MM.1S (cell line): Measurements from ENCODE around the gene VWC2.

ENCODE experiments used
- DNase-seq: peaks from one replicate; pipeline ENCODE4 v3.0.0-alpha.2; 2015
- H2AFZ ChIP-seq: fragments of 300-600 bp; sonication (generic); 2 replicates; pipeline ENCODE4 v1.6.0; 2016; ENCODE audit warnings: antibody characterized with exemption, low read length
- H3F3A ChIP-seq: fragments of 300-600 bp; sonication (generic); 2 replicates; pipeline ENCODE4 v1.6.1; 2016; ENCODE audit warnings: mild to moderate bottlenecking, antibody characterized with exemption, low read length, moderate library complexity, mixed read lengths; ENCODE audit not compliant: insufficient read depth
- H3K27ac ChIP-seq: fragments of 300-600 bp; sonication (generic); 2 replicates; pipeline ENCODE4 v1.5.1; 2016; ENCODE audit warnings: mild to moderate bottlenecking, low read length
- H3K27me3 ChIP-seq: fragments of 300-600 bp; sonication (generic); replicated peaks from 2 replicates; pipeline ENCODE4 v1.6.0; 2016; ENCODE audit warnings: low read length; ENCODE audit not compliant: insufficient read depth
- H3K36me3 ChIP-seq: fragments of 300-600 bp; sonication (generic); replicated peaks from 2 replicates; pipeline ENCODE4 v1.6.1; 2016; ENCODE audit warnings: mild to moderate bottlenecking, low read length, mixed read lengths; ENCODE audit not compliant: insufficient read depth
- H3K4me1 ChIP-seq: fragments of 300-600 bp; sonication (generic); 2 replicates; pipeline ENCODE4 v1.6.1; 2016; ENCODE audit warnings: low read length, mixed read lengths
- H3K4me2 ChIP-seq: fragments of 300-600 bp; sonication (generic); 2 replicates; pipeline ENCODE4 v1.6.0; 2016; ENCODE audit warnings: low read depth, low read length
- H3K4me3 ChIP-seq: fragments of 300-600 bp; sonication (generic); 2 replicates; pipeline ENCODE4 v1.5.1; 2016; ENCODE audit warnings: low read length, mixed read lengths
- H3K79me2 ChIP-seq: fragments of 300-600 bp; sonication (generic); 2 replicates; pipeline ENCODE4 v1.6.1; 2016; ENCODE audit warnings: mixed run types, low read length, mixed read lengths
- H3K9ac ChIP-seq: fragments of 300-600 bp; sonication (generic); 2 replicates; pipeline ENCODE4 v1.6.1; 2016; ENCODE audit warnings: low read length, mixed read lengths
- H3K9me2 ChIP-seq: fragments of 300-600 bp; sonication (generic); replicated peaks from 2 replicates; pipeline ENCODE4 v1.6.1; 2016; ENCODE audit warnings: mild to moderate bottlenecking, low read length, mixed read lengths; ENCODE audit not compliant: insufficient read depth
- H3K9me3 ChIP-seq: fragments of 300-600 bp; sonication (generic); replicated peaks from 2 replicates; pipeline ENCODE4 v1.6.1; 2016; ENCODE audit warnings: mild to moderate bottlenecking, low read length, mixed read lengths; ENCODE audit not compliant: insufficient read depth
- H4K20me1 ChIP-seq: fragments of 300-600 bp; sonication (generic); 2 replicates; pipeline ENCODE4 v1.6.1; 2016; ENCODE audit warnings: mild to moderate bottlenecking, low read length, moderate library complexity, mixed read lengths; ENCODE audit not compliant: insufficient read depth
- EZH2 ChIP-seq: fragments of 300-600 bp; sonication (generic); optimal IDR thresholded peaks from 2 replicates; pipeline ENCODE3; 2017; ENCODE audit warnings: low read depth, mild to moderate bottlenecking, antibody characterized with exemption, low read length, mixed read lengths
- EZH2phosphoT487 ChIP-seq: fragments of 300-600 bp; sonication (generic); IDR thresholded peaks from 2 replicates; pipeline ENCODE4 v1.6.1; 2018; ENCODE audit warnings: antibody characterized with exemption, low read length
- TF ChIP-seq, protein P1 (sequence below): fragments of 300-600 bp; sonication (generic); IDR thresholded peaks from 2 replicates; pipeline ENCODE4 v1.5.1; 2016; ENCODE audit warnings: antibody characterized with exemption, low read length, mixed read lengths

Gene VWC2

DNA sequence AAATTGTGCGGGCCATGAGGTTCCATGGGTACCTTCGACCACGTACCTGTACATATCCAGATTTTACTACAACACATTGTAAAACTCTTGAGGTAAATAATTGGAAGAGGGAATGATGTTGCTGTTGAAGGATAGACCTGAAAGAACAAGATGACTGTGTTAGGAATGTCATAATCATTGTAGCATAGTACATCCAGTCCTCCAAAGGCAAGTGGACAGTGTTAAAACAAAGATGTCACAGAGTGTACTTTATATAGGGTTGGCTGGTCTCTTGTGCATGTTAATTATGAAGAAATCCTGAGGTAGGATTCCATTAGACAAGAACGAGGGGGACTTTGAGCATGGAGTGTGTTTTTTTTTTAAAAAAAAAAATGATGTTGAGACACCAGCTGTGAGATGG is 30.4 kb downstream of the VWC2 start:
- Histone ChIP-seq H3K4me3 (no peak overlapping the region), H3K4me2 (no peak overlapping the region)

DNA sequence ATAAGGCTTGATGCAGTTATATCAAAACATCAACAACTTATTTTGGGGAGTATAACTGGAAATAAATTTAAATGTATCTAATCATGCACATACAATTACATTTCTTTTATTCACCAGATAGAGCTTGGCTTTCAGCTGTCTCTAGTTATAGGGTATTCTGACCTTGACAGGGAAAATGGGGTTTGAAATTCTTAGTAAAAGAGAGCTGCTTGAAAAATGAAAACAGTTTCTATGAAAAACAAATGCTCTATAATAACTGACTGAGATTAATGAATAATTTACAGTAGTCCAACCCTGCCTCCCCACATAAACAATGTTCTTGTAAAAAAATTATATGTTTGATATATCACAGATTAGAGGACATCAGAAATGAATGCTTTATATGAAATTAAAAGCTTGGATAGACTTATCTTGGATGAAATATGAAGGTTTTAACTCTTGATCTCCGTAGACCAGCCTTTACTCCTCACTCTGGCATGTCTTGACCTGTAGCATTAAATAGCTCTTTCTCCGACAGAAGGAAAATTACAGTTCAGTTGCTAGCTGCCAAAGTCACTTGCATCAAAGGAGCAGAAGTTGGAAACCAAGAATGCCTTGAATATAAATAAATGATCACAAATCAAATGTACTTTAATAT is 32.1 kb downstream of the VWC2 start:
- Histone ChIP-seq H3K4me3 (no peak overlapping the region), H4K20me1 (no peaks in the 10 kb centered on the region), H3F3A (no peaks in the 10 kb centered on the region), H3K4me1 (no peaks in the 10 kb centered on the region), H2AFZ (no peak overlapping the region), H3K79me2 (no peaks in the 10 kb centered on the region), H3K9me2 (no peaks in the 10 kb centered on the region), H3K36me3 (no peaks in the 10 kb centered on the region), H3K9ac (no peak overlapping the region), H3K9me3 (no peaks in the 10 kb centered on the region), H3K27me3 (no peaks in the 10 kb centered on the region), H3K27ac (no peak overlapping the region), H3K4me2 (no peak overlapping the region)
- TF ChIP-seq EZH2phosphoT487 (no peak), EZH2 (no peak)
- TF ChIP-seq, protein P1, sequence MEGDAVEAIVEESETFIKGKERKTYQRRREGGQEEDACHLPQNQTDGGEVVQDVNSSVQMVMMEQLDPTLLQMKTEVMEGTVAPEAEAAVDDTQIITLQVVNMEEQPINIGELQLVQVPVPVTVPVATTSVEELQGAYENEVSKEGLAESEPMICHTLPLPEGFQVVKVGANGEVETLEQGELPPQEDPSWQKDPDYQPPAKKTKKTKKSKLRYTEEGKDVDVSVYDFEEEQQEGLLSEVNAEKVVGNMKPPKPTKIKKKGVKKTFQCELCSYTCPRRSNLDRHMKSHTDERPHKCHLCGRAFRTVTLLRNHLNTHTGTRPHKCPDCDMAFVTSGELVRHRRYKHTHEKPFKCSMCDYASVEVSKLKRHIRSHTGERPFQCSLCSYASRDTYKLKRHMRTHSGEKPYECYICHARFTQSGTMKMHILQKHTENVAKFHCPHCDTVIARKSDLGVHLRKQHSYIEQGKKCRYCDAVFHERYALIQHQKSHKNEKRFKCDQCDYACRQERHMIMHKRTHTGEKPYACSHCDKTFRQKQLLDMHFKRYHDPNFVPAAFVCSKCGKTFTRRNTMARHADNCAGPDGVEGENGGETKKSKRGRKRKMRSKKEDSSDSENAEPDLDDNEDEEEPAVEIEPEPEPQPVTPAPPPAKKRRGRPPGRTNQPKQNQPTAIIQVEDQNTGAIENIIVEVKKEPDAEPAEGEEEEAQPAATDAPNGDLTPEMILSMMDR: no peak
- DNase-seq: no peak

More for the DNA sequence above, 30.4 kb downstream of the VWC2 start:
- Histone ChIP-seq H3K27ac (no peak overlapping the region), H3K9ac (no peak overlapping the region), H3K36me3 (no peaks in the 10 kb centered on the region), H3K9me2 (no peaks in the 10 kb centered on the region), H3K79me2 (no peaks in the 10 kb centered on the region), H3K9me3 (no peaks in the 10 kb centered on the region), H3F3A (no peaks in the 10 kb centered on the region), H3K4me1 (no peaks in the 10 kb centered on the region), H4K20me1 (no peaks in the 10 kb centered on the region), H2AFZ (no peak overlapping the region), H3K27me3 (no peaks in the 10 kb centered on the region)
- TF ChIP-seq EZH2 (no peak), EZH2phosphoT487 (no peak)
- TF ChIP-seq, protein P1: no peak
- DNase-seq: no peak

DNA sequence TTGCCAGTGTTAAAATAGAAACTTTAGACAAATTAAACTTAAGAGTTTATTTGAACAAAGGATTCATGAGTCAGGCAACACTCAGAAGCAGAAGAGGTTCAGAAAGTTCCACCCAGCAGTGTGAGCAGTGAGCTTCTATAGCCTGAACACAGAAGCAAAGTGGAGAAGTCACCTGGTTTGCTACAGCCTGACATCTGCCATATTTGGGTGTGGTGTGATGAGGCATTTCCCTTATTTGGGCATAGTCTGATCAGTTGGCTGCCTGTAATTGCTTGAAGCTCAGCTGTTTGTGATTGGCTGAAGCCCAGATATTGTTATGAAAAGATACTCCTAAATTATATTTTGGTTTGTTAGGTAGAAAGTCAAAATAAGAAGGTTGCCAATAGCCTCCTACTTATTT is 39.1 kb downstream of the VWC2 start:
- no peak overlapping the region for H3K4me2 ChIP-seq
- DNase-seq: no peak
- no peak overlapping the region for H3K27ac ChIP-seq
- no peaks in the 10 kb centered on the region for H3K9me2 ChIP-seq
- no peaks in the 10 kb centered on the region for H3K79me2 ChIP-seq
- TF ChIP-seq EZH2phosphoT487: no peak
- TF ChIP-seq, protein P1: no peak
- TF ChIP-seq EZH2: no peak
- H3K4me3 ChIP-seq: no peak overlapping the region
- no peak overlapping the region for H2AFZ ChIP-seq
- H3K9me3 ChIP-seq: no peaks in the 10 kb centered on the region
- H3K36me3 ChIP-seq: no peaks in the 10 kb centered on the region
- no peaks in the 10 kb centered on the region for H3K4me1 ChIP-seq
- no peaks in the 10 kb centered on the region for H3F3A ChIP-seq
- no peaks in the 10 kb centered on the region for H3K27me3 ChIP-seq
- no peak overlapping the region for H3K9ac ChIP-seq
- H4K20me1 ChIP-seq: no peaks in the 10 kb centered on the region
